Measurements from ENCODE around the gene OSTN. TPM values are rescaled to one million over a fixed set of nuclear protein-coding genes. Genes with fewer than 3 reads are reported as not detected.
"Not testable (repeated sequence)": the region's sequence is repeated elsewhere in the genome, so short reads cannot be mapped to it uniquely, and the experiment has no call there.

Gene OSTN
- total RNA-seq (2014; rRNA removed; shearing (Covaris generic)): not detected in 2 replicates

DNA sequence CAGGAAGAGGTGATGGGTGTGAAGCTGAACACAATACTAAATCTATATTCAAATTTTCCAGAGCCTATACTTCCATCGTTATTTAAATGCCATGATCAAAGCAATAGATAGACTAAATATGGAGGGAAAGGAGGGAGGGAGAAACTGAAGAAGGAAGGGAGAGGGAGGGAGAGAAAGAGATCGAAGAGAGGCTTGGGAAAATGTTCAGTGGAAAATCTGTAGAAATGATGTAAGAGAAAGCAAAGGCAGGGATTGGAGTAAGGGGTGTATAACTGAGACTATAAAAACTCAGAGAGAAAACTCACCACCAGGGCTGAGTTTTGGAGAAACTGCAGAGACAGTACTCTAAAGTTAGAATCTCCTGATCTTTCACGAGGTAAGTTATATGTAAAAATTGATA, at the start of gene OSTN:
Gene OSTN (plus strand): TSS at position 310 of the 400 bp plus-strand sequence. CDS start 13,292 bp downstream, outside the sequence.
- Histone ChIP-seq H3K27me3 (no peaks in the 10 kb centered on the region), H3K27ac (no peak within 1 kb of the TSS), H3K4me3 (no peak within 1 kb of the TSS), H3K9me3 (replicated peaks) (no peaks in the 10 kb centered on the region), H3K4me1 (no peaks in the 10 kb centered on the region), H3K36me3 (no peaks in the 10 kb centered on the region)
- no peak for DNase-seq

DNA sequence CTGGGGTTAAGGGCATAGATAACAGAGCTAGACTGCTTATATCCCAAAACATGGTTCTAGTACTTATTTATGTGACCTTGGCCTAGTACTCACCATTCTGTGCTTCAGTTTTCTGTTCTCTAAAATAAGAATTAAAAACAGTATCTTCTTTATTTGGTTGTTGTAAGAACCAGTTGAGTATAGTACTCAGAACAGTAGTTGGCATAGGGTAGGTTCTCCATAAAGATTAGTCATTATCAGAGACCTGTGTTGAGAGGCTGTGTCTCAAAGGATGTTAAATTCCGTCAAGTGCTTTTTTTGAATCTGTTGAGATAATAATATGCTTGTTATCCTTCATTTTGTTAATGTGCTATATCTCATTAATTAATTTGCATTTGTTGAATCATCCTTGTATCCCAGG, 47.4 kb upstream of the OSTN start:
- DNase-seq: no peak
- no peak overlapping the region for H3K27ac ChIP-seq
- no peaks in the 10 kb centered on the region for H3K4me1 ChIP-seq
- no peaks in the 10 kb centered on the region for H3K27me3 ChIP-seq
- no peak overlapping the region for H3K4me3 ChIP-seq
- H3K9me3 ChIP-seq (replicated peaks): no peaks in the 10 kb centered on the region
- H3K36me3 ChIP-seq: no peaks in the 10 kb centered on the region

DNA sequence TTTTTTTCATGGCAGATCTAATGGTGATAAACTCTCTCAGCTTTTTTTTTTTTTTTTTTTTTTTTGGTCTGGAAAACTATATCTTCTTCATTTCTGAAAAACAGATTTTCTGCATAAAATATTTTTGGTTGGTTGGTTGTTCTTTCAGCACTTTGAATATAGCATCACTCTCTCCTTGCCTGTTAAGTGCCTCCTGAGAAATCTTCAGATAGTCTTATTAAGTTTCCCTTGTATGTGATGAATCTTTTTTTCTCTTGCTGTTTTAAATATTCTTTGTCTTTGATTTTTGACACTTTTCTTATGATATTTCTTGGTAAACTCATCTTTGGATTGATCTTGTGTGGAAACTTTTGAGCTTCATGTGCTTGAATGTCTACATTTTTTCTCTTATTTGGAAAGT, 44.2 kb upstream of the OSTN start:
- Histone ChIP-seq H3K4me3 (no peak overlapping the region), H3K4me1 (no peaks in the 10 kb centered on the region), H3K9me3 (replicated peaks) (no peaks in the 10 kb centered on the region), H3K36me3 (no peaks in the 10 kb centered on the region), H3K27me3 (no peaks in the 10 kb centered on the region), H3K27ac (no peak overlapping the region)
- no peak for DNase-seq

DNA sequence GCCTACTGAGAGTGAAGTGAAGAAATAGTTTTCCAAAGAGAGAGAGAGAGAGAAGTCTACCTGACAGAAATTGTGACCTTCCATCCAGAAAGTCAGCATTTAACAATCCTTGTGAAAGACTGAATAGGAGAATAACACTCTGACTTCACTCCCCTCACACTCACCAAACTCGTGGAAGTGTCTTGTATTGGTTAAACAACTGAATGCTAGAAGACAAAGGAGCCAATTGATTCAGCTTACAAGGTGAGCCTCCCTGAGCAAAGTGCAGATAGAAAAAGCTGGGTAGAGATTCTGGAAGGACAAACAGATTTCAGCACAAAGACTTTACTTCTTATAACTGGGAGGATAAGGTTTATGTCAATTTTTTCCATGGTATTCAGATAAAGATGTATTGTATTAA, 40.8 kb upstream of the OSTN start:
- Histone ChIP-seq H3K9me3 (replicated peaks) (no peaks in the 10 kb centered on the region), H3K27ac (no peak overlapping the region), H3K27me3 (no peaks in the 10 kb centered on the region), H3K4me1 (no peaks in the 10 kb centered on the region), H3K36me3 (no peaks in the 10 kb centered on the region), H3K4me3 (no peak overlapping the region)
- no peak for DNase-seq

- Histone ChIP-seq H3K9me3 (replicated peaks) (no peaks in the 10 kb centered on the region), H3K27ac (no peak overlapping the region), H3K4me3 (no peak overlapping the region), H3K27me3 (no peaks in the 10 kb centered on the region), H3K4me1 (no peaks in the 10 kb centered on the region), H3K36me3 (no peaks in the 10 kb centered on the region)
- DNase-seq: no peak
Observed at GRCh38 chr3:191158815-191159214, 40.2 kb upstream of the OSTN start.

DNA sequence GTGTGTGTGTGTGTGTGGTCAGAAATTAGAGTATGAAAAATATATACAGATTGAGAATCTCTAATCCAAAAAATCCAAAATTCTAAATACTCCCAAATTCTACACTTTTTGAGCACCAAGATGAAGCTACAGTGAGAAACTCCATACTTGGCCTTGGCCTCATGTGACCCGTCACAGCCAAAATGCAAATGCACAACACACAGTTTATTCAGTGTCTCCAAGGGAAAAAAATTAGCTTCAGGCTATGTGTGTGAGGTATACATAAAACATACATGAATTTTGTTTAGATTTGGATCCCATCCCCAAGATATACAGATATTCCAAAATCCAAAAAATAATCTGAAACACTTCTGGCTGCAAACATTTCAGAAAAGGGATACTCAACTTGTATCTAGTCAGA, 33.2 kb upstream of the OSTN start:
- no peaks in the 10 kb centered on the region for H3K9me3 ChIP-seq (replicated peaks)
- H3K4me3 ChIP-seq: no peak overlapping the region
- no peaks in the 10 kb centered on the region for H3K4me1 ChIP-seq
- DNase-seq: no peak
- H3K27me3 ChIP-seq: no peaks in the 10 kb centered on the region
- H3K27ac ChIP-seq: no peak overlapping the region
- H3K36me3 ChIP-seq: no peaks in the 10 kb centered on the region

DNA sequence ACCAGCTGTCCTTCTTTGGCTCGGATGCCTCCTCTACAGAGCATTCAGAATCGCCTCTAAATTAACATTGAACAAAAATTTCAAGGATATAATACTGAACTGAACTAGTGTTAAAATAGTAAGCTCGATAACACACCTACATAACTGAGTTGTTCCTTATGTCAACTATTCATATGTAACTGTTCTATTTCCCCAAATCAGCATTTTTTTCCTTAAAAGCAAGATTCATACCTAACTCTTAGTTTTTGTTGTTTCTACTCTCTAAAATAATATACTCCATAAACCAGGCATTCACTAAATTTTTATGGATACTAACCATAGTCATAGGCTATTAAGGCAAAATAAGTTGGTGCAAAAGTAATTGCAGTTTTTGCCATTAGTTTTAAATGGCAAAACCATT, 32.7 kb upstream of the OSTN start:
- H3K4me1 ChIP-seq: no peaks in the 10 kb centered on the region
- DNase-seq: no peak

GRCh38 chr3:191169566-191169965, 29.5 kb upstream of the OSTN start:
- no peaks in the 10 kb centered on the region for H3K36me3 ChIP-seq
- no peaks in the 10 kb centered on the region for H3K9me3 ChIP-seq (replicated peaks)
- no peak for DNase-seq
- no peaks in the 10 kb centered on the region for H3K27me3 ChIP-seq
- H3K4me3 ChIP-seq: no peak overlapping the region
- no peaks in the 10 kb centered on the region for H3K4me1 ChIP-seq
- H3K27ac ChIP-seq: no peak overlapping the region

More for the DNA sequence above, 32.7 kb upstream of the OSTN start:
- Histone ChIP-seq H3K9me3 (replicated peaks) (no peaks in the 10 kb centered on the region), H3K27me3 (no peaks in the 10 kb centered on the region), H3K27ac (no peak overlapping the region), H3K36me3 (no peaks in the 10 kb centered on the region), H3K4me3 (no peak overlapping the region)

DNA sequence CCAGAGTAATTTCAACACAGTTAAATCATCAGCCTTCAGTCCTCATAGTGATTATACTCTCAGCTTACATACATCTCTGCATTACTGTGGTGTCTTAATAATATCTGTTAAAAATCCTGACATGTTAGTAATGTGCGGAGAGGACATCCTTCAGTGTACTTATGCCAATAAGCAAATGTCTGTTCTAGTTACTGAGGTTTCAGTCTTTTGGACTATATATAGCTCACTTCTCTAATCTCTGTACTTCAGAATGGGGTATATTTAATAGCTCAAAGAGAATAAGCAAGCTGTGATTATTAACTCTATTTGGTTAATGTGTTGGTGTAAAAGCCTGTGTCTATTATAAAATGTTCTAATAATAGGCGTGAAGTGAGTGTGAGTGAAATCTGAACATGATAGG, 28.9 kb upstream of the OSTN start:
- no peak for DNase-seq
- Histone ChIP-seq H3K4me3 (no peak overlapping the region), H3K27me3 (no peaks in the 10 kb centered on the region), H3K9me3 (replicated peaks) (no peaks in the 10 kb centered on the region), H3K36me3 (no peaks in the 10 kb centered on the region), H3K27ac (no peak overlapping the region), H3K4me1 (no peaks in the 10 kb centered on the region)

DNA sequence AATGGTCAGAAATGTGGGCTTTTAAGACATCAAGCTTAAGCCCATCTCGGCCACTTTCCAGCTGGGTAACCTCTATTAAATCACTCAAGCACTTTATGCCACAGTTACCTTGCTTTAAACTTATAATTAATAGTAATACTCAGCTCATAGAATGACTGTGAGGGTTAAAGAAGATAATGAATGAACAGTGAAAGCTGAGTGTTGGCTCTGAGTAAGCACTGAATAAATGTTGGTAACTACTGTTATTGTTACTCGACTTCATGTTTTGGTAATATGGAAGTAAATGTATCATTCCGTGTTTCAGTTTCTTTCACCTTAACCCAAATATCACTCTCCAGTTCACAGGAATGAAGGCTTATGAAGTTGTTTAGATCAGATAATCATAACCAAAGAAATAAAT, 23.9 kb upstream of the OSTN start:
- Histone ChIP-seq H3K4me3 (no peak overlapping the region), H3K36me3 (no peaks in the 10 kb centered on the region)

GRCh38 chr3:191176038-191176785, 22.8 kb upstream of the OSTN start:
- H3K27ac ChIP-seq: no peak overlapping the region

More for the DNA sequence above, 23.9 kb upstream of the OSTN start:
- H3K4me1 ChIP-seq: no peaks in the 10 kb centered on the region
- no peaks in the 10 kb centered on the region for H3K9me3 ChIP-seq (replicated peaks)
- H3K27ac ChIP-seq: no peak overlapping the region
- H3K27me3 ChIP-seq: no peaks in the 10 kb centered on the region
- no peak for DNase-seq

DNA sequence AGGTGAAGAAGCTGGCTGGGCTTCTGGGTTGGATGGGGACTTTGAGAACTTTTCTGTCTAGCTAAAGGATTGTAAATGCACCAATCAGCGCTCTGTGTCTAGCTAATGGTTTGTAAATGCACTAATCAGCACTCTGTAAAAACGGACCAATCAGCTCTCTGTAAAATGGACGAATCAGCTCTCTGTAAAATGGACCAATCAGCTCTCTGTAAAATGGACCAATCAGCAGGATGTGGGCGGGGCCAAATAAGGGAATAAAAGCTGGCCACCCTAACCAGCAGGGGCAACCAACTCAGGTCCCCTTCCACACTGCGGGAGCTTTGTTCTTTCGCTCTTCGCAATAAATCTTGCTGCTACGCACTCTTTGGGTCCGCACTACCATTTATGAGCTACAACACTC, 13.7 kb upstream of the OSTN start:
- not testable (repeated sequence) for H3K27me3 ChIP-seq; H3K27ac ChIP-seq; H3K4me3 ChIP-seq; DNase-seq; H3K9me3 ChIP-seq (replicated peaks); H3K4me1 ChIP-seq; H3K36me3 ChIP-seq

More at GRCh38 chr3:191176038-191176785, 22.8 kb upstream of the OSTN start:
- Histone ChIP-seq H3K27me3 (no peaks in the 10 kb centered on the region), H3K9me3 (replicated peaks) (no peaks in the 10 kb centered on the region), H3K4me3 (no peak overlapping the region), H3K4me1 (no peaks in the 10 kb centered on the region), H3K36me3 (no peaks in the 10 kb centered on the region)
- no peak for DNase-seq

- H3K4me3 ChIP-seq; H3K27me3 ChIP-seq; DNase-seq; H3K9me3 ChIP-seq (replicated peaks); H3K36me3 ChIP-seq; H3K27ac ChIP-seq; H3K4me1 ChIP-seq: not testable (repeated sequence)
Observed at GRCh38 chr3:191188246-191188645, 10.8 kb upstream of the OSTN start.

DNA sequence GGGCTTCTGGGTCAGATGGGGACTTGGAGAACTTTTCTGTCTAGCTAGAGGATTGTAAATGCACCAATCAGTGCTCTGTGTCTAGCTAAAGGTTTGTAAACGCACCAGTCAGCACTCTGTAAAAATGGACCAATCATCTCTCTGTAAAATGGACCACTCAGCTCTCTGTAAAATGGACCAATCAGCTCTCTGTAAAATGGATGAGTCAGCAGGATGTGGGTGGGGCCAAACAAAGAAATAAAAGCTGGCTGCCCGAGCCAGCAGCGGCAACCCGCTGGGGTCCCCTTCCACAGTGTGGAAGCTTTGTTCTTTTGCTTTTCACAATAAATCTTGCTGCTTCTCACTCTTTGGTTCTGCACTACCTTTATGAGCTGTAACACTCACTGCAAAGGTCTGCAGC, 6.8 kb upstream of the OSTN start:
- not testable (repeated sequence) for DNase-seq; H3K4me3 ChIP-seq; H3K27me3 ChIP-seq; H3K27ac ChIP-seq; H3K9me3 ChIP-seq (replicated peaks); H3K4me1 ChIP-seq; H3K36me3 ChIP-seq

- Histone ChIP-seq H3K4me3 (no peak overlapping the region), H3K9me3 (replicated peaks) (no peaks in the 10 kb centered on the region), H3K27me3 (no peaks in the 10 kb centered on the region), H3K36me3 (no peaks in the 10 kb centered on the region), H3K27ac (no peak overlapping the region), H3K4me1 (no peaks in the 10 kb centered on the region)
- no peak for DNase-seq
Observed at GRCh38 chr3:191192941-191193340, 6.1 kb upstream of the OSTN start.

DNA sequence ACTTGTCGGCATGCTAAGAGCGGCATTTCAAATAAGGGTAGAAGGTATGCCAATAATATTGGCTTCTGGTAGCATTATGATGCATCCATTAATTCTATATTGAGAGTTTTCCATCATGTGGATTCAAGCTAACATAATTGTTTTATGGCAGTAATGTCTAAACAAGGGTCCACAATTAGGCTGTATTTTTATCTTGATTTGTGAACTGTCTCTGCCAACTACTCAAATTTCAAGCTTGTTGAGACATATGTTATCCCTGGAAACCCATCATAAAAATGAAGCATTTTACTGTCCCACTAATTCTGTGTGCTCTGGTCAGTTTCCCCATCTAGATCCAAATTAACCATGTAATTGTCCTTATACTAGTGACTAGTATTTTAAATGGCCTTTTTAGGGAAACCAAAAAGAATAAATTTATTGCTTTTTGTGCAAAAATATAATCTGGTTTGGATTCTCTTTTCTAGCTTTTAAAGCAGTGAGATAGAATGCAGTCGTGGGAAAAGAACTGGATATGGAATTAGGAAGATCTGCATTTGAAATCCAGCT, 1.2 kb upstream of the OSTN start:
- H3K4me1 ChIP-seq: no peaks in the 10 kb centered on the region
- no peaks in the 10 kb centered on the region for H3K9me3 ChIP-seq (replicated peaks)
- no peaks in the 10 kb centered on the region for H3K27me3 ChIP-seq
- DNase-seq: no peak
- no peak overlapping the region for H3K4me3 ChIP-seq
- no peaks in the 10 kb centered on the region for H3K36me3 ChIP-seq
- H3K27ac ChIP-seq: no peak overlapping the region
